ENCODE measurements around the gene MOGAT1.

Gene MOGAT1

DNA sequence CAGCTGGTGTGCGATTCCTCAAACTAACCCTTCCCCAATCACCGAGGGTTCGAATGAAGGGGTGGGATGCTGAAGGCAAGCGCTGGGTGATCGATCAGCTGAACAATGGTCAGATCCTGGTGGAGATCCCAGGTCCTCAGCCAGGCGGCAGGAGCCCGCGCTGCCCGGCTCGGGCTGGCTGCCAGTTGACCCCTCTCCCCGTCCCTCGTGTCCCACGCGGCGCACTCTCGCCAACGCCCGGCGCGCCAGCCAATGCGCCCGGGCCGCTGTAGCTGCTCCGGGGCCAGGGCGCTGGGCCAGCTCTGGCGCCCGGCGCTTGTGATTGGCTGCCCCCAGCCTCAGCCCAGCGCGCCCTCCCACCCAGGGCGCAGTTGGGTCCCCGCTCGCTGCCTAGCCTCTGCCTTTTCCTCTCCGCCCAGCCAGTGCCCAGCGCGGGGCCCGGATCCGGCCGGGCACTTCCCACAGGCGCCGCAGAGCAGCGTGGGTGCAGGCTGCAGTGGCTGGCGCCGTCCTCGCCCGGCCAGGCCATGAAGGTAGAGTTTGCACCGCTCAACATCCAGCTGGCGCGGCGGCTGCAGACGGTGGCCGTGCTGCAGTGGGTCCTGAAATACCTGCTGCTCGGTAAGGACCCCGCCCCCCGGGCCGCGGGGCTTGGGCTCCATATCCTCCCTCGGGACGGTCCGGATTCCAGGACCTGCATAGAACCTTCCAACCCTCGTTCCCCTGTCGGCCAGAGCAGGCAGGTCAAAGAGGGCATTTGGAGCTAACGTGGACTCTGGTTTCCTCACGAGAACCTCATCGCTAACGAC lies at the start of gene MOGAT1:
MOGAT1 (plus strand) TSS at position 400 of the 809 bp plus-strand sequence; CDS start at position 528, 128 bp downstream.
- no peak for DNase-seq

DNA sequence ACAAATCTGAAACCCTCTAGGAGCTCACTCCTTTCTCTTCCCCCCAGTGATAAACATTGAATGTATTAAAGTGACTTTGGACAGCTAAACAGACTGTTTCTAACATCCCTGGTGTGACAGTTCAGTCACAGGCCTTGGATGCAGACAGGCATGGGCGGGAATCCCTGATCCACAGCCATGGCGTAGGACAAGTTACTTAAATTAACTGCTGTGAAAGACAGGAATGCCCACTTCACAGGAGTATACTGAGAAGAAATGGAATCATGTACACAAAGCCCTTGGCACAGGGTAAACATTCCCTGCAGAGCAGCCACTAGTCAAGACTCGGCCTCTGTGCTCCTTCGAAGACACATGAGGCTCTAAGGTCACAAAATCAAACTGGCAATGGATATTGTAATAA lies 49.6 kb upstream of the MOGAT1 start:
- no peak for DNase-seq

DNA sequence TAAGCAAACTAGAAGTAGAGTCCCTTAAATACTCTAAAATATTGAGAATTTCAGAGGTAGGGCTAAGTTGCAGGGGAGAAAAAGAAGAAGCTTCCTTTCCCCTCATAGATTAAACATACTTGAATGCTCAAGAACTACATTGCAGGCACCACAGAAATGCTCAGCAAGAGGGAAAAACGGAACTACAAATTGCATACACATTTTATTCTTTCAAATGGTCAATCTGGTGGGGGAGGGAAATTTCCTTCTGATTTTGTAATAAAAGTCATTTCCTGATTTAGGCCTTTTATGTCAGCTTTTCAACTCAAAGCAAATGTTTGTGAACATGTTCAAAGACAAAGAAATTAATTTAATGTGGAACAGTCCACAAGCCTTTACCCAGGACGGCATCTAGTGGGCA lies 48.5 kb upstream of the MOGAT1 start:
- no peak for DNase-seq

DNA sequence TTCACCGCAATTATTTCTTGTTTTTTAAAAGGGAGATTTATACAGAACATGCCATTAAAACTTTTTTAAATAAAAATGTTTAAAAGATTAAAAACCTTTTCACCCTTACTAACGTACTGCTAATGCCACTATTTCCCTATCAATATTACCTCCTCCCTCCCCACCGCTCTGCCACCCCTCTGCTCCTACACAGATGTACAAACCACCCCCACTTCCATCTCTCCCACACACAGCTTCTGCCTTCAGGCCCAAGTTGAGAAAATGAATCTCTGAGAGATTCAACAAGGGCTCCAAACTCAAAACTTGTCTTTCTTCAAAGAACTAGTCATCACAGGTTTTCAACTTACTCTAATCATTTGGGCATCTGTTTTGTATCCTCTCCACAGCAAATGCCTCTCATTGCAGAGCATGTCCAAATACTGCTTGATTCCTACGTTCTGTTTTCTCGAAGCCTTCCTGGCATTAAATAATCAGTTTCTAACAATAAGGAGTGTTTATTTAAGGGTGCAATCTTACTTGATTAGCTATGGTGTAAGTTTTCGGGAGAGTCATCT lies 47.6 kb upstream of the MOGAT1 start:
- DNase-seq, result no peak

DNA sequence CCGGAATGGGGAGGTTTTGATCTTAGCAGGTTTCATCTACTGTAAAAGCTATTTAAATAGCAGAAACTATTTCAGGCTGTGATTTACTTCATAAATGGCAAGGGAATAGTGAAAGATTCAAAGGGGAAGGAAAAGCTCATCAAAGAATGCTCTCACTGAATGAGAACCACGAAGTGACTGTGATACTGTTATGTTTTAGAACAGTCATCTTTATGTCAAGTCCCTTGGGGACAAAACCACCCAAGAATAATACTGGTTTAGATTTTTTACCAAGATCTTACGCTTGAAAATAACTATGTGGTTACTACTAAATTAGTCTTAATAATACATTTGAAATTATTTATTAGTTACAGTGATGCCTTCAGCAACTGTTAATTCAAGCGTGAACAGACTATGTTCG lies 43.7 kb upstream of the MOGAT1 start:
- DNase-seq, result no peak

- no peak for DNase-seq
Observed at GRCh38 chr2:222635295-222635694, 36.2 kb upstream of the MOGAT1 start.

GRCh38 chr2:222637067-222637466 lies 34.4 kb upstream of the MOGAT1 start:
- no peak for DNase-seq

- DNase-seq, result no peak
Observed at GRCh38 chr2:222641336-222641735, 30.1 kb upstream of the MOGAT1 start.

DNA sequence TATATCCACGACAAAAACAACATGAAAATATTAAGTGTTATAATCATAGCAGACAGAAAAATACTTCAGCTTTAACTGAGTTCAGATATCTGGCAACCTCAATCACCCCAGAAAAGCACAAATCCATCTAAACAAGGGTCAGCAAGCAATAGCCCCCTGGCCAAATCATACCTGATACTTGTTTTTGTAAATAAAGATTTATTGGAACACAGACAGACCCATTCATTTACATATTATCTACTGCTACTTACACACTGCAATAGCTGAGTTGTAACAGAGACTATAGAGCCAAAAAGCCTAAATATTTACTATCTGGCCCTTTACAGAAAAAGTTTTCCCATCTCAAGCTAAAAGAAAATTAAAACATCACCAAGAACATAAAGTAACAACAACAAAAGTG lies 28.3 kb upstream of the MOGAT1 start:
- no peak for DNase-seq

DNA sequence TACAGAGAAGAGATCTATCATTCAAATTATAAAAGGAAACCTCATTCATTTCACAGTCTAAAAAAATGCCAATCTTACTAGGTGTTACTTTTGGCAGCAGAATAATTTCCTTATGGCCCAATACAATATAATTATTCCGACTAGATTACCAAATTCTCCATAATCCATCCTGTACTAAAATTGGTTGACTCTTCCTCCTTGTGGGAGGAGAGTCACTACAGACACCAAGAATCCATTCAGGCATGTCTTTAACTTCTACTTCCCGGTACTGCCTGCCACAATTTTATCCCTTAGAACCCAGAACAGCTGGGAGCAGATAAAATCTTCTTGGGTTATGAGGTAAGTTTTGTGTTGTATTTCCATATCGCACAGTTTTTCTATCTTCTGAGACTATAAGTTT lies 25.4 kb upstream of the MOGAT1 start:
- no peak for DNase-seq

GRCh38 chr2:222649801-222650200 lies 21.7 kb upstream of the MOGAT1 start:
- DNase-seq, result no peak

- no peak for DNase-seq
Observed at GRCh38 chr2:222651718-222652418, 19.6 kb upstream of the MOGAT1 start.

DNA sequence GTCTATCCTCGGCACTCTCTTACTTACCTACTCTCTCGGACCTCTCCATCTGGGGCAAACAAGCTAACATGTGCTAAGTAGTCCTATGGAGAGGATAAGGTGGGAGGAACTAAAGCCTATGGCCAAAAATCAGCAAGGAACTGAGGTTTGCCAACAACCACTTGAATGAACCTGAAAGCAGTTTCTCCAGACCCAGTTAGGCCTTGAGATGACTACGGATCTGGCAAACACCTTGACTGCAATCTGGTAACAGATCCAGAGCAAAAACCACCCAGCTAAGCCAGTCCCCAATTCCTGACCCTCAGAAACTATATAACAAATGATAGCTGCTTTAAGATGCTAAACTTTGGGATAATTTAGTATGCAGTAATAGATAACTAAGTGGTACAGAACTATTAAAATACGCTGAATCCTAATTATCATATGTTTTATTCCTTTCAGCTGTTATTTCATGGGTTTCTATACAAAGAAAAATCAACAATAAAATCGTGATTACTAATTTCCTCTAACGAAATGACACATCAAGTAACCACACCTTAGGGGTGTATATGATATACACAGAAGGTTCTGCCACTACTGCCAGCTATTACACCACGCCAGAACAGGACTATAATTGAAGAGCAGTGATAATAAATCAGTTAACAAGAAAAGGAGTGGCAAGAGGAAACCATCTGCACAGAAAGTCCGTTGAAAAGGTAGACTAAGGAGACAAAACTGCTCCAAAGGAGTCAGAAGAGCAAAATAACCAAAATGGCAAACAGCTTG lies 18.8 kb upstream of the MOGAT1 start:
- no peak for DNase-seq

GRCh38 chr2:222653280-222653679 lies 18.2 kb upstream of the MOGAT1 start:
- no peak for DNase-seq

- peak; percentile 98 for DNase-seq
Observed at GRCh38 chr2:222655787-222656525, 15.5 kb upstream of the MOGAT1 start, which contains the start of gene FARSB. FARSB (minus strand) TSS chr2:222656092; CDS start chr2:222656073, 19 bp downstream.

DNA sequence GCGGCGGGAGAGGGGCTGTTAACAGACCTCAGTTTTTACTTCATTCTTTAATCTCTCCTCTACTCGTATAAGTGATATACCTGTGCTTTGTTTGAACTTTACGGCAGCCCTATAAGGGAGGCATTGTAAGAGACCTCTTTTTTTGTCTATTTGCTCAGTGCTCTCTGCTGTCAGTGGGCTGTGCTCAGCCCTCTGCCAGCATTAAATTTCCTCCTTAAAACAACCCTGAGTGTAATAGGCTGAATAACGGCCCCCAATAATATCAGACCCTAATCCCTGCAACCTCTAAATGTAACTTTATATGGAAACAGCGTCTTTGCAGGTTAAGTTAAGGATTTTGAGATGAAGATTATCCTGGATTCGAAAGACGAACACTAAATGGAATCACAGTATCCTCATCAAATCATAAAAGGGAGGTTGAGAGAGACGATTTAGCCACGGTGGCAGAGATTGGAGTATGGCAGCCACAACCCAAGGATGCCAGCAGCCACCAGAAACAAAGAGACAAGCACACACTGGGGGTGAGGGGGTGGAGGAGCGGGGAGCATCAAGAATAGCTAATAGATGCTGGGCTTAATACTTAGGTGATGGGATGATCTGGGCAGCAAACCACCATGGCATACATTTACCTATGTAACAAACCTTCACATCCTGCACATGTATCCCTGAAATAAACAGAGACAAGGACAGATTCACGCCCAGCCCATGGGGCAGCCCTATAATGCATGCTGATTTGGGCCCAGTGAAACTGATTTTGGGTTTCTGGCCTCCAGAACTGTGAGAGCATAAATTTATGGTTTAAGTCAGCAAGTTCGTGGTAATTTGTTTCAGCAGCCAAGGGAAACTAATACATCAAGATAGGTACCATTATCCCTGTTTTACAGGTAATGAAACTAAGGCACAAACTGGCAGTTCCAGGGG lies 14.7 kb upstream of the MOGAT1 start:
- DNase-seq, result no peak

DNA sequence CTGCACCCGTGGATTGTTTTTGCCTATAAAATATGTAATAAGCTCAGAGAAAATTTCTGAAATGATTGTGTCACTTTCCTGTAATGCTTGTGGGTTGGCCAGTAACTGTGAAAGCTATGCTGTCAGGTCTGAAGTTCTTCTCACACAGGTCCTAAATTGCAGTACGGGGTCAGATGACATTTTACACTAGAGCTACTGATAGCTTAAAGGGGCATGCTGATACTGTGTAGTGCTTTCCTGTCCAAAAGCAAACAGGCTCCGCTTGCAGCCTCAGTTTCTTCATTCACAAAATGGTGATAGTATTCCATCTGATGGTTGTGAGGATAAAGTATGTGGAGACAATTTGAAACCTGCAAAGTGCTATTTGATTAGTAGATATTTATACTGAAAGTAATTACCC lies 8.0 kb upstream of the MOGAT1 start:
- no peak for DNase-seq

DNA sequence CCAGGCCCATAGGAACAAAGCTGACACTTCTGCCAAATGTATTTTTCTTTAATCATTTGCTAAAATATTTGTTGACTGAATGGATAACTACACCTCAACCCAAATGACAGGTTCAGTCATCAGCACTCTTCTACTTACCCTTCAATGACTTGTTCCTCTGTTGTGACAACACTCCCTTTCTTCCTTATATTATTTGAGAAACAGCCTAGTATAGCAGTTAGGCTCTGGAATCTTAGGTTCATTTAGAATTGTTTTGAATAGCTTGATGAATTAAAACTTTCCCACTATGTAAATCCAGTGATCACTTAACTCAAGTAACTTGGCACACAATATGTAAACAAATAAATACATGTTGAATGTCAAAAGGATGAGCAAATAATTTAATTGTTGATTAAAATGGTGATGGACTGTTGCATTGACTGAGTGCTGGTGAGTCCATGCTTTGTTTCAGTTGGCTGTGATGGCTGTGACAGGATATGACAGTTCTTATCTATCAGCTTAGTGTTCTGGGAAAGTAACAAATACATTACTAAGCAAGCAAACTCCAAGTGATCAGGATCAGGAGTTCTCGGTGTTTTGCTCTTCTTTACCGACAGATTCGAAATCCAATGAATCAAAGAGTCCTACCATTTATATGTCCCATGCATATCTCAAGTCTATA lies 2.8 kb upstream of the MOGAT1 start:
- no peak for DNase-seq

DNA sequence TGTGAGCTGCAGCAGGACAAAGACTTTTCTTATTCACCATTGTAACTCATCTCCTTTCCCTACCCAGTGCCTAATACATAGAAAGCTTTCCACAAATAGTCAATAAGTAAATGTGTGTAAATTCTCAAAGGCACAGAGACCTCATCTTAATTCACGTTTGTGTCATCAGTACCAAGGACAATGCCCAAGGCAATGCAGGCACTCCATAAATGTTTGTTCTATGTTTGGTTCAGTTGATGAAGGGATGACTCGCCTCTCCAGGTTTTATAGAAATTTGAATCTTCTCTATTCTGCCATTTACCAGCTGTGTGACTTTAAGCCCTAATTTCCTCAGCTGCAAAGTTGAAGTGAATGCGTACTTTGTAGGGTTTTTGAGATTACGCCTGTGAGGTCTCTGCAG lies 2.1 kb upstream of the MOGAT1 start:
- DNase-seq, result no peak

DNA sequence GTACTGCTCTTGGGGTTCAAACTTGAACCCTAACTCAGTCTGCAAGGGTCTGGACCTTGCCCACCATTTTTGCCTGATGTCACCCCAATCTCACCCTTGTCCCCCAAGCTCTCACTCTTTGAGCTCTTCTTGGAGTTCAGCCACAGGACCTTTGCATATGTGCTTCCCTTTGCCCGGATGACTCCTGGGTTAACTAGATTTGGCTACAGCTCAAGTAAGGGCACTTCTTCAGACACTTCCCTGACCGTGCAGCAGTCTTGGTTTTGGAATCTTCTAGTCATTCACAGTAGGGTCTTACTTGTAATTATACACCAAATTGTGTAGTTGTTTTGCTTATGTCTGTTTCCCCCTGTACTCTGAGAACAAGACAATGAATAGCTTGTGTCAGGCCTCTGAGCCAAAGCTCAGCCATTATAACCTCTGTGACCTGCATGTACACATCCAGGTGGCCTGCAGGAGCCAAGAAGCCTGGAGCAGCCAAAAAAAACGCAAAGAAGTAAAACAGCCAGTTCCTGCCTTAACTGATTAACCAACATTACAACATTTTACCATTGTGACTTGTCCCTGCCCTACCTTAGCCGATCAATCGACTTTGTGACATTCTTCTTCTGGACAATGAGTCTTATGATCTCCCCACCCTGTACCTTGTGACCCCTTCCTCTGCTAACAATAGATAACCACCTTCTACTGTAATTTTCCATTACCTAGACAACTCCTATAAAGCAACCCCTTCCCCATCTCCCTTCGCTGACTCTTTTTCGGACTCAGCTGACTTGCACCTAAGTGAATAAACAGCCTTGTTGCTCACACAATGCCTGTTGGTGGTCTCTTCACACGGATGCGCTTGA lies 1.0 kb upstream of the MOGAT1 start:
- no peak for DNase-seq

All from KG1 (cell line).